HepG2 (cell line): ENCODE measurements around the gene ARHGAP9. TPM values are rescaled to one million over a fixed set of nuclear protein-coding genes. Genes with fewer than 3 reads are reported as not detected.

Source experiments
- ATF1 ChIP-seq: IDR thresholded peaks from 2 replicates; pipeline ENCODE4 v1.6.1; 2016; ENCODE audit warnings: mild to moderate bottlenecking, control low read depth
- CTCF ChIP-seq: sonication (generic); formaldehyde crosslinking; IDR thresholded peaks from 2 replicates; pipeline ENCODE4 v1.5.0; 2020; ENCODE audit warnings: mild to moderate bottlenecking, missing genetic modification reagents, moderate library complexity
- FOSL2 ChIP-seq: sonication (generic); formaldehyde crosslinking; IDR thresholded peaks from 2 replicates; pipeline ENCODE4 v1.4.0; 2020; ENCODE audit warnings: missing genetic modification reagents
- GATA4 ChIP-seq: sonication (generic); IDR thresholded peaks from 2 replicates; pipeline ENCODE4 v1.6.1; 2016; ENCODE audit warnings: antibody characterized with exemption, low read depth, borderline replicate concordance
- GLMP ChIP-seq: sonication (generic); formaldehyde crosslinking; IDR thresholded peaks from 2 replicates; pipeline ENCODE4 v1.9.0; 2021; ENCODE audit warnings: missing genetic modification reagents, mild to moderate bottlenecking, borderline replicate concordance
- HNF4G ChIP-seq, 2 experiments: sonication (generic) in 1 of 2; formaldehyde crosslinking in 1 of 2; IDR thresholded peaks; 2 replicates each; pipeline versions ENCODE4 v1.4.0 to v1.6.1; 2011 to 2020; ENCODE audit warnings: borderline replicate concordance in 2 of 2, low read depth in 2 of 2, mild to moderate bottlenecking in 2 of 2, low read length in 1 of 2, missing genetic modification reagents in 1 of 2, moderate library complexity in 1 of 2
- HOXA7 ChIP-seq: sonication (generic); formaldehyde crosslinking; IDR thresholded peaks from 2 replicates; pipeline ENCODE4 v1.8.1; 2022; ENCODE audit warnings: mild to moderate bottlenecking, missing genetic modification reagents, moderate library complexity
- HOXA9 ChIP-seq: sonication (generic); formaldehyde crosslinking; IDR thresholded peaks from 2 replicates; pipeline ENCODE4 v1.8.1; 2022; ENCODE audit warnings: missing genetic modification reagents, mild to moderate bottlenecking, moderate library complexity, borderline replicate concordance
- KDM5B ChIP-seq: sonication (generic); formaldehyde crosslinking; IDR thresholded peaks from 2 replicates; pipeline ENCODE4 v1.4.0; 2020; ENCODE audit warnings: missing genetic modification reagents, mild to moderate bottlenecking, borderline replicate concordance
- MXD1 ChIP-seq: sonication (generic); formaldehyde crosslinking; IDR thresholded peaks from 2 replicates; pipeline ENCODE4 v1.4.0; 2020; ENCODE audit warnings: mild to moderate bottlenecking, missing genetic modification reagents
- NR2F6 ChIP-seq, 2 experiments: IDR thresholded peaks; 2 replicates each; pipeline ENCODE4 v1.6.1; 2016; ENCODE audit warnings: antibody characterized with exemption in 1 of 2, mild to moderate bottlenecking in 1 of 2
- ONECUT2 ChIP-seq: sonication (generic); formaldehyde crosslinking; IDR thresholded peaks from 2 replicates; pipeline ENCODE4 v1.4.0; 2020; ENCODE audit warnings: missing genetic modification reagents
- RFXANK ChIP-seq: IDR thresholded peaks from 2 replicates; pipeline ENCODE4 v1.6.1; 2016
- SALL1 ChIP-seq: sonication (generic); formaldehyde crosslinking; IDR thresholded peaks from 2 replicates; pipeline ENCODE4 v1.8.0; 2022; ENCODE audit warnings: mild to moderate bottlenecking, missing genetic modification reagents
- SAP130 ChIP-seq: IDR thresholded peaks from 2 replicates; pipeline ENCODE4 v1.6.1; 2016; ENCODE audit warnings: low read depth
- SMAD1 ChIP-seq: sonication (generic); formaldehyde crosslinking; IDR thresholded peaks from 2 replicates; pipeline ENCODE4 v1.4.0; 2020; ENCODE audit warnings: missing genetic modification reagents, low read depth, mild to moderate bottlenecking, borderline replicate concordance
- SMYD3 ChIP-seq: sonication (generic); formaldehyde crosslinking; IDR thresholded peaks from 2 replicates; pipeline ENCODE4 v1.8.1; 2023; ENCODE audit warnings: mild to moderate bottlenecking, missing genetic modification reagents
- ZFP62 ChIP-seq: sonication (generic); formaldehyde crosslinking; IDR thresholded peaks from 2 replicates; pipeline ENCODE4 v1.4.0; 2020; ENCODE audit warnings: missing genetic modification reagents
- ZFX ChIP-seq: sonication (generic); formaldehyde crosslinking; IDR thresholded peaks from 2 replicates; pipeline ENCODE4 v1.4.0; 2020; ENCODE audit warnings: mild to moderate bottlenecking, low read depth, missing genetic modification reagents, moderate library complexity
- ZNF121 ChIP-seq: sonication (generic); formaldehyde crosslinking; IDR thresholded peaks from 2 replicates; pipeline ENCODE4 v1.5.0; 2020; ENCODE audit warnings: mild to moderate bottlenecking, missing genetic modification reagents
- ZNF17 ChIP-seq: sonication (generic); formaldehyde crosslinking; IDR thresholded peaks from 2 replicates; pipeline ENCODE4 v1.5.0; 2020; ENCODE audit warnings: mild to moderate bottlenecking, missing genetic modification reagents
- ZNF180 ChIP-seq: sonication (generic); formaldehyde crosslinking; IDR thresholded peaks from 2 replicates; pipeline ENCODE4 v1.4.0; 2020; ENCODE audit warnings: low read depth, missing genetic modification reagents, borderline replicate concordance
- ZNF20 ChIP-seq: sonication (generic); formaldehyde crosslinking; IDR thresholded peaks from 2 replicates; pipeline ENCODE4 v1.4.0; 2020; ENCODE audit warnings: mild to moderate bottlenecking, moderate library complexity, missing genetic modification reagents
- ZNF232 ChIP-seq: sonication (generic); formaldehyde crosslinking; IDR thresholded peaks from 2 replicates; pipeline ENCODE4 v1.4.0; 2020; ENCODE audit warnings: missing genetic modification reagents, borderline replicate concordance
- ZNF326 ChIP-seq: sonication (generic); formaldehyde crosslinking; IDR thresholded peaks from 2 replicates; pipeline ENCODE4 v1.4.0; 2020; ENCODE audit warnings: missing genetic modification reagents, borderline replicate concordance
- ZNF530 ChIP-seq: sonication (generic); formaldehyde crosslinking; IDR thresholded peaks from 2 replicates; pipeline ENCODE4 v1.5.0; 2020; ENCODE audit warnings: low read depth, mild to moderate bottlenecking, missing genetic modification reagents
- ZNF546 ChIP-seq: sonication (generic); formaldehyde crosslinking; conservative IDR thresholded peaks from 2 replicates; pipeline ENCODE4 v1.8.1; 2023; ENCODE audit warnings: mild to moderate bottlenecking, missing genetic modification reagents
- ZNF614 ChIP-seq: IDR thresholded peaks from 2 replicates; pipeline ENCODE4 v1.6.1; 2018; ENCODE audit warnings: missing biosample characterization, missing genetic modification reagents, inconsistent platforms, borderline replicate concordance
- ZNF703 ChIP-seq: sonication (generic); formaldehyde crosslinking; IDR thresholded peaks from 2 replicates; pipeline ENCODE4 v1.5.1; 2020; ENCODE audit warnings: missing genetic modification reagents, mild to moderate bottlenecking, moderate library complexity, borderline replicate concordance
- polyA plus RNA-seq, 8 experiments: library from polyadenylated mRNA; depleted of rRNA in 3 of 8; stranded (reverse) in 7 of 8; unstranded in 1 of 8; fragments of >200 nt; fragmentation: Illumina TruSeq in 4 of 8; extraction: Trizol in 4 of 8; gene quantifications; 2 replicates each; pipeline versions ENCODE4 v1.2.1 to v1.2.3, GENCODE V29; 2011 to 2016; ENCODE audit warnings: low read depth in 4 of 8, missing spikeins in 1 of 8, mixed read lengths in 1 of 8; ENCODE audit not compliant: insufficient read depth in 1 of 8
- total RNA-seq, 5 experiments: library from RNA; depleted of rRNA; stranded (reverse); fragments of >200 nt; fragmentation: Illumina TruSeq; extraction: Trizol; gene quantifications; 2 replicates each; pipeline ENCODE4 v1.2.3, GENCODE V29; 2016; ENCODE audit warnings: low read depth in 1 of 5

ARHGAP9 gene
- total and polyA plus RNA-seq, 2 of the 13 experiments (the other 11 are each of a cell fraction or from before 2014, with no cell fraction given) = 0.18 to 1.2 TPM

- TF ChIP-seq SMYD3 (CRISPR knock-in tag) = no peak
- no peak for TF ChIP-seq ATF1 (CRISPR knock-in tag)
- TF ChIP-seq RFXANK (CRISPR knock-in tag) = no peak
- 0 out of 2 replicates have a peak, but pooled peaks have one; percentile 61 for TF ChIP-seq SMAD1
- TF ChIP-seq SAP130 = peak; percentile 47; the same call in 1 of the 2 replicates
- peak; percentile 52; the same call in 1 of the 2 replicates for TF ChIP-seq SALL1
- no peak for TF ChIP-seq HOXA7 (CRISPR knock-in tag)
- TF ChIP-seq ZFX (CRISPR knock-in tag) = no peak
- TF ChIP-seq ZNF530 (CRISPR knock-in tag) = no peak
- no peak for TF ChIP-seq ZNF232 (CRISPR knock-in tag)
- TF ChIP-seq HNF4G (IDR thresholded peaks at IDR 0.05; ENCODE audit: borderline replicate concordance, low read depth, low read length) = peak; percentile 32; the same call in 1 of the 2 replicates
- TF ChIP-seq HNF4G (CRISPR knock-in tag; IDR thresholded peaks at IDR 0.05; ENCODE audit: borderline replicate concordance, low read depth) = 0 out of 2 replicates have a peak, but pooled peaks have one; percentile 31
- TF ChIP-seq GATA4 = no peak
- 0 out of 2 replicates have a peak, but pooled peaks have one; percentile 11 for TF ChIP-seq FOSL2
- TF ChIP-seq ONECUT2 (CRISPR knock-in tag) = no peak
- no peak for TF ChIP-seq ZNF546 (CRISPR knock-in tag)
- TF ChIP-seq ZNF326 = no peak
- TF ChIP-seq GLMP (CRISPR knock-in tag) = no peak
- no peak for TF ChIP-seq ZNF614 (CRISPR knock-in tag)
- 0 out of 2 replicates have a peak, but pooled peaks have one; percentile 52 for TF ChIP-seq KDM5B
- no peak for TF ChIP-seq ZFP62 (CRISPR knock-in tag)
- no peak; the same call in 1 of the 2 replicates for TF ChIP-seq ZNF121 (CRISPR knock-in tag)
- TF ChIP-seq ZNF703 = no peak
- TF ChIP-seq ZNF180 (CRISPR knock-in tag) = no peak
- no peak for TF ChIP-seq MXD1 (CRISPR knock-in tag)
- TF ChIP-seq NR2F6 (IDR thresholded peaks at IDR 0.05) = no peak
- TF ChIP-seq NR2F6 (CRISPR knock-in tag; IDR thresholded peaks at IDR 0.05) = 0 out of 2 replicates have a peak, but pooled peaks have one; percentile 29
- TF ChIP-seq ZNF17 = no peak
- TF ChIP-seq CTCF (CRISPR knock-in tag) = peak; percentile 98
- TF ChIP-seq HOXA9 (CRISPR knock-in tag) = no peak
- TF ChIP-seq ZNF20 (CRISPR knock-in tag) = no peak
These were observed 26.6 kb downstream of the ARHGAP9 start (continued) for GRCh38 chr12:57452937-57453509.
